ENCODE results near the gene CFD. TPM values are rescaled to one million over a fixed set of nuclear protein-coding genes. Genes with fewer than 3 reads are reported as not detected.
A peak's percentile ranks its signal among the peaks of the same experiment; 100 is the strongest.
"Not testable (repeated sequence)": the region's sequence is repeated elsewhere in the genome, so short reads cannot be mapped to it uniquely, and the experiment has no call there.

CFD gene
- total RNA-seq, 3 donors from 2014 or later: 43.1 to 209 (median 110) TPM

DNA sequence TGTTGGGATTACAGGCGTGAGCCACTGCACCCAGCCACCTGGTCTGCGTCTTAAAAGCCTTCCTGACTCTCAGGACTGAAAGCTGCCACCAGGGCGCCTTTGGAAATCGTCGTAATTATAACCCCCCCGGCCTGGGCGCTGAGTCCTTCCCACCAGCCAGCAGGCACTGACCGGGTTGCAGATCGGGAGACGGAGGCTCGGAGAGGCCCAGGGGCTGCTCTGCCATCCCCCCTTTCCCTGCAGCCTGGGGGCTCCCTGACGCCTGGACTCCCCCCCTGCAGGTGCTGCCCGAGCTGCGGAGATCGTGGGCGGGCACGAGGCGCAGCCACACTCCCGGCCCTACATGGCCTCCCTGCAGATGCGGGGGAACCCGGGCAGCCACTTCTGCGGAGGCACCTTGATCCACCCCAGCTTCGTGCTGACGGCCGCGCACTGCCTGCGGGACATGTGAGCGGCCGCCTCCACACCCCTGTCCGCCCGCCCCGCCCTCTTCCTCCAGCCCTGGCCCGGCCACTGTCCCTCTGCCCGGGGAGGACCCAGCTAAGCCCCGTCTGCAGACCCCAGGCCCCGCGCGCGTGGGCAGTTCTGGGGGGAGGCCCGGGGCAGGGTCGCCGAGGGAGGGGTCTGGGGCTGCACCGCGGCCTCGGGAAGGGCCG is 16.2 kb upstream of the CFD start:
- Histone ChIP-seq H3K4me1 (ENCODE audit: low read depth) (peaks cover 9% of the 10 kb centered on the region), H3K4me3 (no peak overlapping the region), H3K9me3 (no peaks in the 10 kb centered on the region), H3K36me3 (ENCODE audit: low read depth) (no peaks in the 10 kb centered on the region)
- peak; percentile 73 for ATAC-seq
- intact Hi-C loops (cut with DNase I, micrococcal nuclease): no loop called here
- TF ChIP-seq, protein P1, sequence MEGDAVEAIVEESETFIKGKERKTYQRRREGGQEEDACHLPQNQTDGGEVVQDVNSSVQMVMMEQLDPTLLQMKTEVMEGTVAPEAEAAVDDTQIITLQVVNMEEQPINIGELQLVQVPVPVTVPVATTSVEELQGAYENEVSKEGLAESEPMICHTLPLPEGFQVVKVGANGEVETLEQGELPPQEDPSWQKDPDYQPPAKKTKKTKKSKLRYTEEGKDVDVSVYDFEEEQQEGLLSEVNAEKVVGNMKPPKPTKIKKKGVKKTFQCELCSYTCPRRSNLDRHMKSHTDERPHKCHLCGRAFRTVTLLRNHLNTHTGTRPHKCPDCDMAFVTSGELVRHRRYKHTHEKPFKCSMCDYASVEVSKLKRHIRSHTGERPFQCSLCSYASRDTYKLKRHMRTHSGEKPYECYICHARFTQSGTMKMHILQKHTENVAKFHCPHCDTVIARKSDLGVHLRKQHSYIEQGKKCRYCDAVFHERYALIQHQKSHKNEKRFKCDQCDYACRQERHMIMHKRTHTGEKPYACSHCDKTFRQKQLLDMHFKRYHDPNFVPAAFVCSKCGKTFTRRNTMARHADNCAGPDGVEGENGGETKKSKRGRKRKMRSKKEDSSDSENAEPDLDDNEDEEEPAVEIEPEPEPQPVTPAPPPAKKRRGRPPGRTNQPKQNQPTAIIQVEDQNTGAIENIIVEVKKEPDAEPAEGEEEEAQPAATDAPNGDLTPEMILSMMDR (IDR thresholded peaks at IDR 0.05): no peak
- DNase-seq: peak in 1 of 3 donors; percentile 53

DNA sequence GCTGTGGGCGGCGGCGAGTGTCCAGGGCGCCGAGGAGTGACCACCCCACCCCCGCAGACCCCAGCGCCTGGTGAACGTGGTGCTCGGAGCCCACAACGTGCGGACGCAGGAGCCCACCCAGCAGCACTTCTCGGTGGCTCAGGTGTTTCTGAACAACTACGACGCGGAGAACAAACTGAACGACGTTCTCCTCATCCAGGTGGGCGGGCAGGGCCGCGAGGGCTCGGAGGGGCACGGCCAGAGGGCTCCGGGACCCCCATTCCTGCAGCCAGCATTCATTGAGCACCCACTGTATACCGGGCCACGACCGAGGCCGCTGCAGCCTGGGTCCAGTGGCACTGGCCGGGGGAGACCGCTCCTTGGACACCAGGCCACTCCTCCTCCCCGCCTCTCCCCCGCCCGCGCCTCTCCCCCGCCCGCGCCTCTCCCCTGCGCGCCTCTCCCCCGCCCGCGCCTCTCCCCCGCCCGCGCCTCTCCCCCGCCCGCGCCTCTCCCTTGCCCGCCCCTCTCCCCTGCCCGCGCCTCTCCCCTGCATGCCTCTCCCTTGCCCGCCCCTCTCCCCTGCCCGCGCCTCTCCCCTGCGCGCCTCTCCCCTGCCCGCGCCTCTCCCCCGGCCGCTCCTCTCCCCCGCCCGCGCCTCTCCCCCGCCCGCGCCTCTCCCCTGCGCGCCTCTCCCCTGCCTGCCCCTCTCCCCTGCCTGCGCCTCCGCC is 15.5 kb upstream of the CFD start:
- TF ChIP-seq, protein P1 (IDR thresholded peaks at IDR 0.05): no peak
- intact Hi-C loops (cut with DNase I, micrococcal nuclease): no loop called here
- Histone ChIP-seq H3K4me1 (ENCODE audit: low read depth) (peaks cover 9% of the 10 kb centered on the region), H3K36me3 (ENCODE audit: low read depth) (no peaks in the 10 kb centered on the region), H3K4me3 (no peak overlapping the region), H3K9me3 (no peaks in the 10 kb centered on the region)
- DNase-seq (peak in 1 of 3 donors; percentile 40), ATAC-seq (peak; percentile 47)

DNA sequence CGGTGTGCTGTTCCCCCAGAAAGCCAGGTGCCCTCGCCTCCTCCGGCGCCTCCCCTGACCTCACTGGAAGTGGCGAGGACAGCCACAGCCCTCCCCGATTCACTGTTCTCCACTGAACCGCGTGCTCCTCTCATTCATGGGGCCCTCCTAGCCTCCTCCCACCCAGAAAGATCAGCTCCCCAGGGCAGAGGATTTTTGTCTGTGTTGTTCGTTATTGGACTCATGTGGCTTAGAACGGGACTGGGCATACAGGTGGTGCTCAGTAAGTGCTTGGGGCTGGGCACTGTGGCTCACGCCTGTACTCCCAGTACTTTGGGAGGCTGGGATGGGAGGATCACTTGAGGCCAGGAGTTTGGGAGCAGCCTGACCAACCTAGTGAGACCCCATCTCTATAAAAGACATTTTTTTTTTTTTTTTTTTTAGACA is 14.9 kb upstream of the CFD start:
- no peak for DNase-seq
- intact Hi-C loops (cut with DNase I, micrococcal nuclease): no loop called here
- peak; percentile 6 for ATAC-seq
- TF ChIP-seq, protein P1 (IDR thresholded peaks at IDR 0.05): no peak
- Histone ChIP-seq H3K4me3 (no peak overlapping the region), H3K9me3 (no peaks in the 10 kb centered on the region), H3K36me3 (ENCODE audit: low read depth) (no peaks in the 10 kb centered on the region), H3K4me1 (ENCODE audit: low read depth) (peaks cover 9% of the 10 kb centered on the region)

- H3K9me3 ChIP-seq: no peaks in the 10 kb centered on the region
- H3K4me3 ChIP-seq: no peak overlapping the region
- no peaks in the 10 kb centered on the region for H3K36me3 ChIP-seq (ENCODE audit: low read depth)
- peaks cover 10% of the 10 kb centered on the region for H3K4me1 ChIP-seq (ENCODE audit: low read depth)
- TF ChIP-seq, protein P1 (IDR thresholded peaks at IDR 0.05): no peak
- ATAC-seq (no peak), DNase-seq (no peak)
- intact Hi-C loops (cut with DNase I, micrococcal nuclease): no loop called here
These were observed 13.6 kb upstream of the CFD start for GRCh38 chr19:845707-846521.

DNA sequence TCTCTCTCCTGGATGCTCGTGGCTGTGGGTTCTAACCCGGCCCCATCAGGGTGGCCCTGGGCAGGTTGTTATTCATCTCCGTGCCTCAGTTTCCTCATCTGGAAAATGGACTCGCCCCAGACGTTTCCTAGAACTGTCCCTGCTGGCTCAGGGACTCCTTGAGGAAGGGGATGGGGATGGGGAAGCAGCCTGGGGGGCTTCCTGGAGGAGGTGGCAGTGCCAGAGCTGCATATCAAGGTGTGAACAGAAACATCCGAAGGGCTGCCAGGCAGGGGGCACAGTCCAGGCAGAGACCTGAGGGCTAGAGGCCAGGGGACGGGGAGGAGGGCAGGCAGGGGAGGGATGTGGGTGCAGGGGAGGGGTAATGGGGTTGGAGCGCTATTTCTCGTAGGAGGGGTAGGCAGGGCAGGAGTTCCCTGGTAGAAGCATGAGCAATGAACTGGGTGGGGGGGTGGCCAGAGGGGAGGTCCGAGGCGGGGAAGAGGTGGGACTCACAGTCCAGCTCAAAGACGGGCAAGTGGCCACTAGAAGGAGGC is 11.0 kb upstream of the CFD start:
- H3K4me3 ChIP-seq: no peak overlapping the region
- DNase-seq (no peak), ATAC-seq (no peak)
- no peaks in the 10 kb centered on the region for H3K9me3 ChIP-seq
- H3K4me1 ChIP-seq (ENCODE audit: low read depth): peaks cover 8% of the 10 kb centered on the region
- no peaks in the 10 kb centered on the region for H3K36me3 ChIP-seq (ENCODE audit: low read depth)
- intact Hi-C loops (cut with DNase I, micrococcal nuclease): no loop called here
- TF ChIP-seq, protein P1 (IDR thresholded peaks at IDR 0.05): no peak

DNA sequence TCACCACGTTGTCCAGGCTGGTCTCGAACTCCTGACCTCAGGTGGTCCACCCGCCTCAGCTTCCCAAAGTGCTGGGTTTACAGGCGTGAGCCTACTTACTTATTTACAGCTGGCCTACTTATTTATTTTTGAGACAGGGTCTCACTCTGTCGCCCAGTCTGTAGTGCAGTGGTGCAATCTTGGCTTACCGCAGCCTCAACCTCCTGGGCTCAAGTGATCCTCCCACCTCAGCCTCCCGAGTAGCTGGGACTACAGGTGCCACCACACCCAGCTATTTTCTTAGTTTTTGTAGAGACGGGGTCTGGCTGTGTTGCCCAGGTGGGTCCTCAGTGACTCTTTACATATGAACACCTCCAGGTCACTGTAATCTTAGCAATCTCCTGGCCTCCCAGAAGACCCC is 10.3 kb upstream of the CFD start:
- H3K36me3 ChIP-seq (ENCODE audit: low read depth); H3K9me3 ChIP-seq; H3K4me1 ChIP-seq (ENCODE audit: low read depth); intact Hi-C loops (cut with DNase I, micrococcal nuclease); DNase-seq; H3K4me3 ChIP-seq; ATAC-seq: not testable (repeated sequence)
